Uterus (tissue), 2 donors: ENCODE measurements around the gene CAMK1D.

ENCODE experiments used
- CTCF ChIP-seq, 4 experiments: fragments of 200-600 bp in 2 of 4; fragments of 450-650 bp in 2 of 4; sonication (generic) in 2 of 4; IDR thresholded peaks; one replicate each; pipeline ENCODE4 v1.5.1; 2016 to 2019; ENCODE audit warnings: antibody characterized with exemption in 4 of 4, mild to moderate bottlenecking in 2 of 4, moderate library complexity in 1 of 4
- POLR2A ChIP-seq, 2 donors: fragments of 450-650 bp; IDR thresholded peaks; one replicate each; pipeline ENCODE4 v1.6.1; 2016; ENCODE audit warnings: antibody characterized with exemption in 2 of 2, mild to moderate bottlenecking in 1 of 2, moderate library complexity in 1 of 2

GRCh38 chr10:12787297-12787696 lies 437.9 kb downstream of the CAMK1D start:
- no peak for TF ChIP-seq CTCF (IDR thresholded peaks at IDR 0.05)
- TF ChIP-seq POLR2A (IDR thresholded peaks at IDR 0.05) = no peak
